Cardiac fibroblast (primary cell): ENCODE results near the gene UNC79.

Experiments
- DNase-seq, 2 donors: peaks; one replicate each; pipeline versions ENCODE4 v3.0.0 to v3.0.0-alpha.2; 2010; ENCODE audit warnings: low read depth in 2 of 2
- H3K4me3 ChIP-seq, 2 donors: replicated peaks in 1 of 2; 1 replicate in 1 of 2; 2 replicates in 1 of 2; pipeline ENCODE4 v1.5.1; 2011; ENCODE audit warnings: low read depth in 2 of 2, low read length in 2 of 2, mild to moderate bottlenecking in 2 of 2, moderate library complexity in 1 of 2
- CTCF ChIP-seq: IDR thresholded peaks from one replicate; pipeline ENCODE4 v1.5.1; 2011; ENCODE audit warnings: low read depth, mild to moderate bottlenecking, low read length, inconsistent platforms

The UNC79 gene

GRCh38 chr14:93744876-93745275 is 314.1 kb downstream of the UNC79 start:
- DNase-seq, result no peak
- TF ChIP-seq CTCF, result no peak
- H3K4me3 ChIP-seq, result no peak overlapping the region

GRCh38 chr14:93745603-93746273 is 315.0 kb downstream of the UNC79 start:
- TF ChIP-seq CTCF, result no peak
- no peak overlapping the region for H3K4me3 ChIP-seq
- no peak for DNase-seq

- TF ChIP-seq CTCF, result no peak
- no peak overlapping the region for H3K4me3 ChIP-seq
- no peak for DNase-seq
Observed at GRCh38 chr14:93747102-93747501, 316.4 kb downstream of the UNC79 start.

GRCh38 chr14:93747560-93747959 is 316.8 kb downstream of the UNC79 start:
- DNase-seq, result no peak

GRCh38 chr14:93748208-93749075 is 317.7 kb downstream of the UNC79 start:
- no peak for DNase-seq
- TF ChIP-seq CTCF, result no peak
- no peak overlapping the region for H3K4me3 ChIP-seq

More at GRCh38 chr14:93747560-93747959, 316.8 kb downstream of the UNC79 start:
- no peak overlapping the region for H3K4me3 ChIP-seq
- no peak for TF ChIP-seq CTCF

GRCh38 chr14:93749076-93749420 is 318.3 kb downstream of the UNC79 start:
- no peak for DNase-seq
- H3K4me3 ChIP-seq, result no peak overlapping the region
- no peak for TF ChIP-seq CTCF
